ENCODE results near the gene LRRC53. TPM values are rescaled to one million over a fixed set of nuclear protein-coding genes. Genes with fewer than 3 reads are reported as not detected.

The LRRC53 gene
- total RNA-seq, 5 donors from 2014 or later (not counting 1 experiment from before 2014, with no cell fraction given) = not detected

- Mint-ChIP-seq H3K27ac (no peak overlapping the region), H3K4me3 (no peak overlapping the region), H3K27me3 (no peaks in the 10 kb centered on the region), H3K36me3 (no peaks in the 10 kb centered on the region), H3K4me1 (no peaks in the 10 kb centered on the region), H3K9me3 (peaks cover 2 to 6% (median 6%) of the 10 kb centered on the region in 3 donors)
- Histone ChIP-seq H3K27me3 (replicated peaks in 1 of 2; ENCODE audit: control insufficient read depth in 2 of 2, extremely low read depth in 1 of 2, insufficient read depth in 2 of 2, low read length in 1 of 2) (no peaks in the 10 kb centered on the region), H3K4me3 (ENCODE audit: control insufficient read depth in 1 of 2, extremely low read depth in 1 of 2, low read length in 1 of 2) (no peak overlapping the region), H3K4me1 (ENCODE audit: control insufficient read depth in 1 of 2, extremely low read depth in 1 of 2, insufficient read depth in 2 of 2, low read length in 2 of 2) (no peaks in the 10 kb centered on the region), H3K36me3 (ENCODE audit: control insufficient read depth in 2 of 2, extremely low read depth in 1 of 2, insufficient read depth in 1 of 2, low read length in 1 of 2) (no peaks in the 10 kb centered on the region), H3K9me3 (no peaks in the 10 kb centered on the region), H3K27ac (ENCODE audit: low read length) (no peak overlapping the region)
- ChIA-PET CTCF (no interaction called here), POLR2A (no interaction called here)
- no peak for DNase-seq
- no peak for ATAC-seq (replicated peaks in 1 of 4)
Measured at GRCh38 chr1:74455390-74455789, 57.0 kb downstream of the LRRC53 start.

- peaks cover 3 to 6% (median 6%) of the 10 kb centered on the region in 3 donors for H3K9me3 Mint-ChIP-seq
- no peaks in the 10 kb centered on the region for H3K36me3 Mint-ChIP-seq
- no CpG with 5 or more reads among the region's 2 CpGs for WGBS (ENCODE audit: insufficient coverage)
Measured at GRCh38 chr1:74453277-74453676, 59.1 kb downstream of the LRRC53 start.

GRCh38 chr1:74452035-74452434, 60.4 kb downstream of the LRRC53 start:
- no peaks in the 10 kb centered on the region for H3K27me3 Mint-ChIP-seq
- no peaks in the 10 kb centered on the region for H3K36me3 Mint-ChIP-seq
- WGBS (ENCODE audit: insufficient coverage) = 67% methylated on average over 1 of the region's 1 CpG
- DNase-seq (no peak), ATAC-seq (replicated peaks in 1 of 4) (no peak)
- ChIA-PET POLR2A (no interaction called here), CTCF (no interaction called here)
- Histone ChIP-seq H3K27me3 (replicated peaks in 1 of 2; ENCODE audit: control insufficient read depth in 2 of 2, extremely low read depth in 1 of 2, insufficient read depth in 2 of 2, low read length in 1 of 2) (no peaks in the 10 kb centered on the region), H3K4me3 (ENCODE audit: control insufficient read depth in 1 of 2, extremely low read depth in 1 of 2, low read length in 1 of 2) (no peak overlapping the region), H3K4me1 (ENCODE audit: control insufficient read depth in 1 of 2, extremely low read depth in 1 of 2, insufficient read depth in 2 of 2, low read length in 2 of 2) (no peaks in the 10 kb centered on the region), H3K36me3 (ENCODE audit: control insufficient read depth in 2 of 2, extremely low read depth in 1 of 2, insufficient read depth in 1 of 2, low read length in 1 of 2) (no peaks in the 10 kb centered on the region), H3K9me3 (no peaks in the 10 kb centered on the region), H3K27ac (ENCODE audit: low read length) (no peak overlapping the region)
- H3K4me1 Mint-ChIP-seq = no peaks in the 10 kb centered on the region
- H3K9me3 Mint-ChIP-seq = peaks cover 3 to 6% (median 6%) of the 10 kb centered on the region in 3 donors
- no peak overlapping the region for H3K27ac Mint-ChIP-seq
- no peak overlapping the region for H3K4me3 Mint-ChIP-seq

More at GRCh38 chr1:74453277-74453676, 59.1 kb downstream of the LRRC53 start:
- ChIA-PET CTCF (no interaction called here), POLR2A (no interaction called here)
- H3K4me3 Mint-ChIP-seq = no peak overlapping the region
- Histone ChIP-seq H3K27ac (ENCODE audit: low read length) (no peak overlapping the region), H3K36me3 (ENCODE audit: control insufficient read depth in 2 of 2, extremely low read depth in 1 of 2, insufficient read depth in 1 of 2, low read length in 1 of 2) (no peaks in the 10 kb centered on the region), H3K4me3 (ENCODE audit: control insufficient read depth in 1 of 2, extremely low read depth in 1 of 2, low read length in 1 of 2) (no peak overlapping the region), H3K27me3 (replicated peaks in 1 of 2; ENCODE audit: control insufficient read depth in 2 of 2, extremely low read depth in 1 of 2, insufficient read depth in 2 of 2, low read length in 1 of 2) (no peaks in the 10 kb centered on the region), H3K9me3 (no peaks in the 10 kb centered on the region), H3K4me1 (ENCODE audit: control insufficient read depth in 1 of 2, extremely low read depth in 1 of 2, insufficient read depth in 2 of 2, low read length in 2 of 2) (no peaks in the 10 kb centered on the region)
- DNase-seq = no peak
- H3K27ac Mint-ChIP-seq = no peak overlapping the region
- H3K27me3 Mint-ChIP-seq = no peaks in the 10 kb centered on the region
- no peaks in the 10 kb centered on the region for H3K4me1 Mint-ChIP-seq
- no peak for ATAC-seq (replicated peaks in 1 of 4)

- Mint-ChIP-seq H3K27ac (no peak overlapping the region), H3K36me3 (no peaks in the 10 kb centered on the region), H3K4me3 (no peak overlapping the region), H3K27me3 (no peaks in the 10 kb centered on the region), H3K4me1 (no peaks in the 10 kb centered on the region), H3K9me3 (peaks cover 0 to 9% (median 0%) of the 10 kb centered on the region in 3 donors)
- H3K36me3 ChIP-seq (ENCODE audit: control insufficient read depth in 2 of 2, extremely low read depth in 1 of 2, insufficient read depth in 1 of 2, low read length in 1 of 2) = no peaks in the 10 kb centered on the region
- no peak overlapping the region for H3K4me3 ChIP-seq (ENCODE audit: control insufficient read depth in 1 of 2, extremely low read depth in 1 of 2, low read length in 1 of 2)
- ChIA-PET CTCF (no interaction called here), POLR2A (no interaction called here)
- H3K9me3 ChIP-seq = no peaks in the 10 kb centered on the region
- no peak overlapping the region for H3K27ac ChIP-seq (ENCODE audit: low read length)
- no peak for DNase-seq
- WGBS (ENCODE audit: insufficient coverage) = no CpG with 5 or more reads among the region's 1 CpG
- no peaks in the 10 kb centered on the region for H3K27me3 ChIP-seq (replicated peaks in 1 of 2; ENCODE audit: control insufficient read depth in 2 of 2, extremely low read depth in 1 of 2, insufficient read depth in 2 of 2, low read length in 1 of 2)
- ATAC-seq (replicated peaks in 1 of 4) = no peak
- no peaks in the 10 kb centered on the region for H3K4me1 ChIP-seq (ENCODE audit: control insufficient read depth in 1 of 2, extremely low read depth in 1 of 2, insufficient read depth in 2 of 2, low read length in 2 of 2)
Measured at GRCh38 chr1:74437035-74437434, 75.4 kb downstream of the LRRC53 start.

GRCh38 chr1:74436078-74436477, 76.3 kb downstream of the LRRC53 start:
- Histone ChIP-seq H3K4me1 (ENCODE audit: control insufficient read depth in 1 of 2, extremely low read depth in 1 of 2, insufficient read depth in 2 of 2, low read length in 2 of 2) (no peaks in the 10 kb centered on the region), H3K4me3 (ENCODE audit: control insufficient read depth in 1 of 2, extremely low read depth in 1 of 2, low read length in 1 of 2) (no peak overlapping the region), H3K27me3 (replicated peaks in 1 of 2; ENCODE audit: control insufficient read depth in 2 of 2, extremely low read depth in 1 of 2, insufficient read depth in 2 of 2, low read length in 1 of 2) (no peaks in the 10 kb centered on the region), H3K9me3 (no peaks in the 10 kb centered on the region), H3K27ac (ENCODE audit: low read length) (no peak overlapping the region), H3K36me3 (ENCODE audit: control insufficient read depth in 2 of 2, extremely low read depth in 1 of 2, insufficient read depth in 1 of 2, low read length in 1 of 2) (no peaks in the 10 kb centered on the region)
- no peak overlapping the region for H3K27ac Mint-ChIP-seq
- no peak for ATAC-seq (replicated peaks in 1 of 4)
- H3K36me3 Mint-ChIP-seq = no peaks in the 10 kb centered on the region
- CTCF ChIA-PET = interaction anchor here in 1 of 2 donors (0.7 kb wide), 1 partner anchor 47 kb away, joined by 4 read pairs; no protein-coding TSS in a partner anchor
- DNase-seq = no peak
- peaks cover 0 to 9% (median 0%) of the 10 kb centered on the region in 3 donors for H3K9me3 Mint-ChIP-seq
- no peaks in the 10 kb centered on the region for H3K4me1 Mint-ChIP-seq
- H3K4me3 Mint-ChIP-seq = no peak overlapping the region
- no peaks in the 10 kb centered on the region for H3K27me3 Mint-ChIP-seq
- POLR2A ChIA-PET = interaction anchor here (0.5 to 0.7 kb wide), 2 partner anchors 253 to 740 kb away, joined by 3 to 6 read pairs; no protein-coding TSS in a partner anchor
- WGBS (ENCODE audit: insufficient coverage) = no CpG with 5 or more reads among the region's 1 CpG

- H3K27me3 ChIP-seq (replicated peaks in 1 of 2; ENCODE audit: control insufficient read depth in 2 of 2, extremely low read depth in 1 of 2, insufficient read depth in 2 of 2, low read length in 1 of 2) = no peaks in the 10 kb centered on the region
- H3K9me3 ChIP-seq = no peaks in the 10 kb centered on the region
- CTCF ChIA-PET = no interaction called here
- no peak overlapping the region for H3K27ac ChIP-seq (ENCODE audit: low read length)
- POLR2A ChIA-PET = no interaction called here
- WGBS (ENCODE audit: insufficient coverage) = 75% methylated on average over 1 of the region's 2 CpGs
- DNase-seq = no peak
- Mint-ChIP-seq H3K27ac (no peak overlapping the region), H3K27me3 (no peaks in the 10 kb centered on the region), H3K9me3 (peaks cover 0 to 9% (median 0%) of the 10 kb centered on the region in 3 donors), H3K4me1 (no peaks in the 10 kb centered on the region), H3K4me3 (no peak overlapping the region), H3K36me3 (no peaks in the 10 kb centered on the region)
- no peak overlapping the region for H3K4me3 ChIP-seq (ENCODE audit: control insufficient read depth in 1 of 2, extremely low read depth in 1 of 2, low read length in 1 of 2)
- H3K36me3 ChIP-seq (ENCODE audit: control insufficient read depth in 2 of 2, extremely low read depth in 1 of 2, insufficient read depth in 1 of 2, low read length in 1 of 2) = no peaks in the 10 kb centered on the region
- ATAC-seq (replicated peaks in 1 of 4) = no peak
- no peaks in the 10 kb centered on the region for H3K4me1 ChIP-seq (ENCODE audit: control insufficient read depth in 1 of 2, extremely low read depth in 1 of 2, insufficient read depth in 2 of 2, low read length in 2 of 2)
Measured at GRCh38 chr1:74434321-74434720, 78.1 kb downstream of the LRRC53 start.

GRCh38 chr1:74432325-74432724, 80.1 kb downstream of the LRRC53 start:
- H3K36me3 Mint-ChIP-seq = no peaks in the 10 kb centered on the region
- ATAC-seq (replicated peaks in 1 of 4) = no peak

More at GRCh38 chr1:74432325-74432724, 80.1 kb downstream of the LRRC53 start:
- H3K4me3 Mint-ChIP-seq = no peak overlapping the region
- Histone ChIP-seq H3K27me3 (replicated peaks in 1 of 2; ENCODE audit: control insufficient read depth in 2 of 2, extremely low read depth in 1 of 2, insufficient read depth in 2 of 2, low read length in 1 of 2) (no peaks in the 10 kb centered on the region), H3K36me3 (ENCODE audit: control insufficient read depth in 2 of 2, extremely low read depth in 1 of 2, insufficient read depth in 1 of 2, low read length in 1 of 2) (no peaks in the 10 kb centered on the region), H3K4me3 (ENCODE audit: control insufficient read depth in 1 of 2, extremely low read depth in 1 of 2, low read length in 1 of 2) (no peak overlapping the region), H3K9me3 (no peaks in the 10 kb centered on the region), H3K27ac (ENCODE audit: low read length) (no peak overlapping the region), H3K4me1 (ENCODE audit: control insufficient read depth in 1 of 2, extremely low read depth in 1 of 2, insufficient read depth in 2 of 2, low read length in 2 of 2) (no peaks in the 10 kb centered on the region)
- no peaks in the 10 kb centered on the region for H3K4me1 Mint-ChIP-seq
- ChIA-PET CTCF (no interaction called here), POLR2A (no interaction called here)
- no peak overlapping the region for H3K27ac Mint-ChIP-seq
- WGBS (ENCODE audit: insufficient coverage) = no CpG with 5 or more reads among the region's 1 CpG
- H3K9me3 Mint-ChIP-seq = peaks cover 0 to 7% (median 0%) of the 10 kb centered on the region in 3 donors
- H3K27me3 Mint-ChIP-seq = no peaks in the 10 kb centered on the region
- no peak for DNase-seq

Measured in T-cell (primary cell).